NCI-H82 treated with DMSO at 0.1 percent for 48 hours (cell line): Measurements from ENCODE around the gene HCN4.

Experiments used
- DNase-seq: peaks from one replicate; lab custom pipeline; 2025; ENCODE audit not compliant: unreplicated experiment; lab: John Stamatoyannopoulos, UW

Gene HCN4

DNA sequence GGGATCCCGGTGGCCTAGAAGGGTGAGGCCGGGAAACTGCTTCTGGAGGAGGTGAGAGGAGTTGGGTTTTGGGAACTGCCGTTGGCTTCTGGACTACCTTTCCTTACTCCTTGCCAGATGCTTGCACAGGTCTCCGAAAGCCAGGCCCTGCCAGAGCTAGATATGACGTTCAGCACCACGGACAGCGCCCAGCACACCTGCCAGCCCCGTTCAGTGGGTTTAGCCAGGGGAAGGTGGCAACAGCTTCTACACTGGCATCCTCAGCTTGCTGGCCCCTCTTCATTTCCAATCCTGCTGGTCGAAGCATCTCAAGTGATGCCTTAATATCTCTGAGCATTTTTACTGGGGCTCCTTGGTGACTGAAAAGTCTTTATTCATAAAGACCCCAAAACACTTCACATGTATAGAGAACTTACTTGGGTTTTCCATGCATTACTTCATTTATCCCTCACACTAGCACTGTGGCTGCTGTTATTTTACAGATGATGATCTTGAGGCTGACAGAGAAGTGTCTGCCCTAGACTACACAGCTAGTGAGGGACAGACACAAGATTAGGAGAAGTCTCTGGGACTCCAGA lies 21.9 kb downstream of the HCN4 start:
- DNase-seq, result no peak

DNA sequence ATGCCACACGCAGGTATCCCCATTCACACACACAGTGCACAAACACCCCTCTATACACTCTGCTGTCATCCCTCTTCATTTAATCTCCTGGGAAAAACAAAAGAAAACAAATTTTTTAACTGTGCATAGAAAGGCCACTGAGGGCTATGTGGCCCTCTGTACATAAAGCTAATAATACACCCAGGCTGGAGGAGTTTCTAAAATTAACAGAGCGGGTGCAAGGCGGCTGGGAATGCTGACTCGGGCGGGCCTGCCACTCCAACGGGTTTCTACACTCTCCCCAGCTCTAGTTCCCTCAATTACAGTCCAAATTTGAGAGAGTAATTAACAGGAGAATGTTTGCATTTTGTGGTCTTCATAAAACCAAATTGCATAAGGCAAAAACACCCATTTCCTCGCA lies 23.1 kb downstream of the HCN4 start:
- no peak for DNase-seq

DNA sequence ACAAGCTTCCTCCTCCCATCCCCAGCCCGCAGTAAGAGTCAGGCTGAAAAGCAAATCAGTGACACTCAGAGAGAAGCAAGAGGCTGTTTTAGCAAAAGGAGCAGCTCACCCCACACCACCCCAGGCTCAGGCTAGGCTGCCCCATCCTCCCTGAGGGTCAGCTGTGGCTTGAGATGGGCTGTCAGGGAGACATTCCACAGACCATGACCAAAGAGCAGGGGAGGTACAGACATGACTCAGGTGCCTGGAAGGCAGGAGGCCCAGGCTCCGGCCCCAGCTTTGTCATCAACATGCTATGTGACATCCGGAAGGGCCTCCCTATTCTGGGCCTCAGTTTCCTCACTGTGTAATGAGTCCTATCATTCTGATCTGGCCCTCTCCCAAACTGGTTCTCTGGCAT lies 24.7 kb downstream of the HCN4 start:
- DNase-seq, result no peak

DNA sequence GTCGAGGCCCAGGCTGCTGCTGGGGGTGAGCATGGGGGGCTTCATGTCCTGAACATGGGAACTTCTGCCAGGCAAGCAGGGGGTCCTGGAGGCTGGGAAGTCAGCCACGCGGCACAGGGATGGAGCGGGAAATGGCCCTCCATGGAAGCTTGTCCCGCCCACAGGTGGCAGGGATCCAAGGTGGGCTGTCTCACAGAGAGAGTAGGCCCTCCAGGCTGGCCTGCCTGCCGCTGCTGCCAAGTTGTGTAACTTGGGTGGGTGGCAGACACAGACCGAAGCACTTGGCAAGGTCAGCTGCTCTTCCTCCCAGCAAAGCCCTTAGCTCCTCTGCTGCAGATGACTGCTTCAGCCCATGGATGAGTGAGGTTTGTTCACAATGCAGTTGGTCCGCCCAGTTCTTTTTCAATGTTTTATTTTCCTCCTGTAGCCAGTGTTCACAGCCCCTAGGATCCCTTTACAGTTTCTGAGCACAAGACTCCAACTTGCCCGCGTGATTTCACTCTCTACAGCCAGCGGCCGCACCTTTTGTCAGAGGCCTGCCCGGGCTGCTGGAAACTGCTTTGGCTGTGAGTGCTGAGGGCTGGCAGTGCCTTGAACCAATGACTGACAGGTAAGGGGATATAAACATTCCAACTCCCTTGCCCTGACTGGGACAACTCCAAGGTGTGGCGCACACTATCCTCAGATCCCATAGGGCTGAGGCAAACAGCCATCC lies 26.7 kb downstream of the HCN4 start:
- DNase-seq, result no peak

DNA sequence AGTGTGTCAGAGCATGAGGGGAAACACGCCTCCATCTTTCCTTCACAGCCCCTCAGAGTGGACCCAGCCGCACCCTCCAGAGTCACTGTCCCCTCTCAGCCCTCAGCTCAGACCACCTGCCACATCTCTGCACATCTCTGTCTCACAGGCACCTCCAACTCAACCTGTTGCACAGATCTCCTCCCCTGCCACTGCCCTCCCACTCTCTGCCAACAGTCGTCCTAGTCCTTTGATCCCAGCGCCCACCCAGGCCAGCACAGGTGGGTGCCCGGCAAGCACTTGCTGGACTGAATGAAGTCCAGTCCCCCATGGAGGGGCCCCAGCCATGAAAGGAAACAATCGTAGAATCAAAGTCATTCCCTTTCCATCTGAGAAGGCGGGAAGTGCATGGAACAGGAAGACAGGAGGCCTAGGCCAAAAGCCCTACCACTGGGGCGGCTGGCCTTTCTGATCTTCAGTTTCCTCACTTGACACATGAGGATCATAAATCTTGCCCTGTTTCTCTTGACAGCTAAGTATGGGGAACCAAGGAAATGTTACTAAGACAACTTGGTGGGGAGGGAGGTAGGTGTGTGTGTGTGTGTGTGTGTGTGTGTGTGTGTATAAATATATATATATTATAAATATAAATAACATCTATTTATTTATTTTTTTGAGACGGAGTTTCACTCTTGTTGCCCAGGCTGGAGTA lies 28.1 kb downstream of the HCN4 start:
- DNase-seq, result no peak

DNA sequence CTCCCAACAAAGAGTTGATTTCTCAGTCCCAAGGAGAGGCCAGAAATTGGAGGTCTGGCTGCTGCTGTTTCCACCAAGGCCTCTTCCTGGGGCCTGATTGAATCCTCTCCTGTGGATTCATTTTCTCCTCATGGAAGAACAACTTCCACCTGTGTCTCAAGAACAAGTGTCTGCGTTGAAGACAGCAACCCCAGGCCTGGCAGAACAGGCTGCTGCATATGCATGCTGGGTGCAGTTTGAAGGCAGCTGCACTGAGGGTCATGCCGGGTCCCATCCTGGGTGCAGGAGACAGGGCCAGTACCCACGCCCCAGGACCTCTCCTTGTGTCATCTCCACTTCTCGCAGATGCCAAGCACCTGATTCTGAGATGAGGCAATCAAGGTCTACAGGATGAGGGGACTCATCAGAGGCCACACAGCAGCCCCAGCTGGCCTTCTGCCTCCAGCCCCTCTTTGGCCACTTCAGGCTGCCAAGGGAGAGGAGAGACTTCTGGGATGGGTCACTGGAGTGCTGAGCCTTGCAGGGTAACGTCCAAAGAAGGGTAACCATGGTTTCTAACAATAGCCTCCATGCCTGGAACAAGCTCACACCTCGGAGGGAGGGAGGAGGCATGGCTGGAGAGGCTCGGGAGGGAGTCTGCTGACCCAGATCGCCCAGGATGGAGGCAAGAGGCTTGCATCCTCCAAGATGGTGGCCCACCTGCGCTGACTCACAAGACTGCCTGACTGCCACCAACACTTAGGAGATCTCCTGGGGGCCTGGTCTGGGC lies 30.0 kb downstream of the HCN4 start:
- no peak for DNase-seq

DNA sequence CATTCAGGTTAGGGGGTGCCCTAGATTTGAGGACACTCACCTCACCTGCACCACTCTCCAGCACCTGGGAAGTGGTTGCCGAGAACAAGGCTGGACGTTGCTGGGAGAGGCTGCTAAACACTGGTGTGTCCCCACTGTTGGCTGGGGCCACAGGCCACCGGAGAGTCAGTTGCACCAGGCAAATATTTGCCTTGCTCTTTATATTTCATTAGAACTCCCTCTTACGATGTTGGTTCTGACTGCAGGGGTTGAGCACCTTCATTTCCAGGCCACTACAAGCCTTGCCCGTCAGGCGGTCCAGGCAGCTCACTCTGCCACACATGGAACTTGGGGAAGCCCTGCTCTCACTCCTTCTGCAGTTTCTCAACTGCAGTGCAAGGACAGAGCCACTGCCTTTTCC lies 30.7 kb downstream of the HCN4 start:
- no peak for DNase-seq

DNA sequence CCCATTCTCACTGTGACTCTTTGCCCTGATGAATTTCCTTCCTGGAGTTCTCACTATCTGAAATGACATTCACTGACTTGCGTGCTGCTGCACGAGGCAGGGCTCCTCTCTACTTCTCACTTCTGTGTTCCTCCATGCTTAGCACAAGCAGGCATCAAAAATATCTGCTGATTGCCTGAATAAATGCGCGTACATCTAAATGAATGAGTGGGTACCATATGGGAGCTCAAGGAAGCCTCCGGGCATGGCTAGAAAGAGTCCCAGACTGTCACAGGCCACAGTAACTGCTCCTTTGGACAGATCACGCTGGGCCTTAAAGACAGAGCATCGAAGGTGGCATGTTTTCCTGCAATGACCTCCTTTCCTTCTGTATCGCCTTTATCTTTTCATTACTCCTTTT lies 31.6 kb downstream of the HCN4 start:
- DNase-seq, result no peak

DNA sequence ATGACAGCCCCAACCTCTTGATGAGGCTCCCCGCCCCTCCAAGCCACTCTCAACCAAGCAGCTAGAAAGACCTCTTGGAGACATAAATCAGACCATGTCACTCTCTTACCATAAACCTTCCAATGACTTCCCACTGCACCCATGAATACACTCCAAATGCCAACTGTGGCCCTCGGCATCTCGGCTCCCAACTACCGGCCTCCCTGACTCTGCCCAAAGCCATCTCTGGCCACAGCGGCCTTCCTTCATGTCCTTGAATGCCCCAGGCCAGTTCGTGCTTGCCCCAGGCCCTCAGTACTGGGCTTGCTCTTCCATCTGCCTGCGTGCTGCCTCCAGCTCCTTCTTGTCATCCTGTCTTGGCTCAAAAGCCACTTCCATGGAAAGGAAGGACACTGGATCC lies 32.0 kb downstream of the HCN4 start:
- DNase-seq, result no peak

DNA sequence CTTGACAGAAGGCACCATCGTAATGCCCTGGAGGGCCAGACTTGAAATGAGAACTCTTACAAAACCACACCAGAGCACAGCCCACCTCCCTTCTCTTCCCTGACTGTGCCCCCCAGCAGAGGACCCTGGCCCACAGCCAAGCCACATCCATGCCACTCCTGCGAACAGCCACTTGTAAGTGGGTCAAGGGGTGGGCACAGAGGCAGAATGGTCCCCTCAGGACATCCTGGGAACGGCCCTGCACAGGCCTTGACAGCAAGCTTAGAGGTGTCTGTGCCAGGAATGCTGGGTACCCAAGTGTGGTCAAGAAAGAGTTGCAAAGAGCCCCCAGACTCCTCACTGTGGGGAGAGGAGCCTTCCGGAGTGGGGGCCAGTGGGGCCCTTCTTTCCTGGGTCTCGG lies 33.3 kb downstream of the HCN4 start:
- DNase-seq, result no peak

DNA sequence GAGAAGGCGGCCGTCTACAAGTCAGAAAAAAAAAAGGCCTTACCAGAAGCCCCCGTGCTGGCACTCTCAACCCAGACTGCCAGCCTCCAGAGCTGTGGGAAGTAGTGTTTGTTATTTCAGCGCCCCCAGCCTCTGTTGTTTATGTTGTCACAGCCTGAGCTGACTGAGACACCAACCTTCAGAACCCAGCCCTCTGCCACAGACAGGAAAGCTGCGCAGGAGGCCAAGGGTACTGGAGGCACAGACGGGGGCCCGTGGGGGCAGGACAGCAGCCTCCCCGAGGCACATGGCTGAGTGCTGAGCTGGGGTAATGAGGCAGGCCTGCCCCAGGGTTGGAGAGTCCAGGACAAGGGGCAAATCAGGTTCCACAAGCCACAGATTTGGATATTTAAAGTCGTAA lies 33.7 kb downstream of the HCN4 start:
- DNase-seq, result no peak

DNA sequence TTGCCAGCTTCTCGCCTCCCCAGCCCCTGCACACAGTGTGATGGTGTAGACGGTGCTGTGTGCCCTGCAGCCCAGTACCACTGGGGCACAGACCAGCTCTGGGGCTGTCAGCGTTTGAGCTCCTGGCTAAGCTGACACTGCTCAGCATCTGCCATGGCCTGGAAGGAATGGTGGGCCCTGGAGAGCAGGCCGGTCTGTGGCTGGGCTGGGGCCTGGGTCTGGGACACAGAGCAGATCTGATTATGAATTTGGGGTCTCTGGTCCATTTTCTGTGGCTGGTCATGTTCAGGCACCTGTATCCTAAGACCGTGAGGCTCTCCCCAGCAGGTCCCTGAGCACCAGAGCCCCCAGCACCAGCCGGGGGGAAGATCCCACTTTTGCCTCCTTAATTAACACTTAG lies 34.7 kb downstream of the HCN4 start:
- DNase-seq, result no peak

DNA sequence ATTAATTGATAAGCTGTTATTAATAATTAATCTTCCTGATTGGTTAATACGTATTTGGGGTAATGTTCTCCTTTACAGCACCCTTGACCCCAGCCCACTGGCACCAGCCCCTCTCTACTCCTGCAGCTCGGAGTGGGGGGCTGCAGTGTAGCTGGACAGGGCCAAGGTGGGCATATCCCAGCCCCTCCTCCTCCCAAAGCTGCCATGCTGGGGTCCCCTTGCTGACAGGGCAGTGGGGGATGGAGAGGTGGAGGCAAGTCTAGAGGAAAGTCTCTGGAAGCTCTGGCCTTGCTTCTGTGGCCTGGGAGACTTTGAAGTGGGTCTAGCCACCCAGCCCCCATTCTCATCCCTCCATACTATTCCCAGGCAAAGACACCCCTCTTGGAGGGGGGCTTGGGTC lies 35.8 kb downstream of the HCN4 start:
- DNase-seq, result no peak

DNA sequence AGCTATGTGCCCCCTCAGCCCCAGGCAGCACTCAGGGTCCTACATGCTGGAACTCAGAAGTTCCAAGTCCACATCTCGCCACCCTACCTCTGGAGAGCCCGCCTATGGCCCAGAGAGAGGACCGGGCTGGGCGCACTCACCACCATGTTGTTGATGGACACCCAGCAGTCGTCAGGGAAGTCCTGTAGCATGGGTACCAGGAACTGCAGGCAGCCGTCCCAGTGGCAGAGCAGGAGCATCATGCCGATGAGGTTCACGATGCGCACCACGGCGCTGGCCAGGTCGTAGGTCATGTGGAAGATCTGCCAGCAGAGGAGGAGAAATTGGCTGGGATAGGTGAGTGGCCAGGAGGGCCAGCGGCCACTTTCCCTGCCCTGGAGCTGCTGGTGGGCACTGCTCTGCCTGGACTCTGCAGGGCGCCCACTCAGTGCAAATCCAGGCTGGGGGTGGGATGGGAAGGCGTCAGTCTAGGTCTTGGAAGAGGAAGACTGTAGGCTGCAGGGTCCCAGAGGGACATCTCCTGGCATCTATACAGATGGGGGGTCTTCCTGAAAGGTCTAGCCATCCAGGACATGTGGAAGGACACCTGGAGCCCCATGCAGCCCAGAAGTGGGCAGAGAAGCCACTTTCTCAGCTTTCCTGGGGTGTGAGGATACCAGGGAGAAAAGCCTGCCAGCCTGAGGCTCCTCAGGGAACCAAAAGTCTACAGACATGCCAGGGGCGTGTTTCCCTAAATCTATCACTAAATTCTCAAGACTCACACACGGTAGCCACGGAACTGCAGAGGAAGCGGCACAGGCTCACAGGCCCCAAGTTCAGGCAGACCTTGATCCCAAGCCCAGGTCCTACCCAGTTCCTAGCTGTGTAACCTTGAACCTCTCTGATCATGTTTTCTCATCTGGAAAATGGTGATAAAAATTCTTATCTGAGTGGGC lies 36.5 kb downstream of the HCN4 start:
- DNase-seq, result no peak

DNA sequence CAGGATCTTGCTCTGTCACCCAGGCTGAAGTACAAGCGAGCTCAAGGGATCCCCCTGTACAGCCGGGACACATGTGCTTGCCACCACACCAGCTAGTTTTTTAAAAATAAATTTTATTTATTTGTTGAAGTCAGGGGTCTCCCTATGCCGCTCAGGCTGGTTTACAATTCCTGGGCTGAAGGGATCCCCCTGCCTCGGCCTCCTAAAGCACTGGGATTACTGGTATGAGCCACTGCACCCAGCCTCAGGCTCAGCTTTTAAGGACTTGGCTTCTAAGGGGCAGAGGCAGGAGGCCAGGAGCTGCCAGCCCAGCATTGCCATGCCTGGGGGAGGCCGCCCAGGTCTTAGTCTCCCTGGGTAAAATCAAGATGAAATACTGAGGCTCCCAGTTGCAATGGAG lies 37.3 kb downstream of the HCN4 start:
- DNase-seq, result no peak

DNA sequence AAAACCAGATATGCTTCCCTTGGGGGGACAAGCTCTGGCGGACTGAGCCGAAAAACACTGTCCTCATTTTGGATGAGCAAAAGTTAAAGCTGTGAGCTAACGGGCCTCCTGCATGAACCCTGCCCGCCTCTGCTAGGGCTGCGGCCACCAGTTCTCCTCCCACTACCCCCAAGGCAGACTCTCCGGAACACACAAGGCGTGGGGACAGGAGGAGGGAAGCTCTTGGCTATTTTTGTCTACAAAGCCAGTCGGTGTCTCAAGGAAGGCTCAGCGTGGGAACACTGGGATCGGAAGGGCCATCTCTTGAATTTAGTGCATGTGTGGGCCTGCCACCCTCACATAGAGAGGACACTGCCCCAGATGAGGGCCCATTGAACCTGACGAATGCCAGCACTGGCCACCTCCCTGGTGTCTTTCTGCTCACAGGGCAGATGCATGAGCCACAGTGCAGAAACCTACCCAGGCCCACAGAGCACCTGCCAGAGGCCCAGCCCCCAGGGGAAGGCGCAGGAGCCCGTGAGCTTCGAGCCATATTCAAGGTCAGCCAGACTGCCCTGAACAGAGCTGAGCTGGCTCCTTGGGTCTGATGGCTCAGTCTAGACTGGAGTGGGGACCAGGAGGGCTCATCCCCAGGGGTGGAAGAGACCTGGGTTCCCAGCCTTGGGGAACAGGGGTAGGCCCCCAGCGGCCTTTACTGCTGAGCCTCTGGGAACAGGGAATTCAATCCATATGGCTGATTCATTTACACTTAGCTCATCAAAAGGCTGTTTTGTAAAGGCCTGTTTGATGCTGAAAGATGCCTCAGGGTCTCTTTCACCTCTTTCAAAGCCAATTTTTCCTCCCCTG lies 38.3 kb downstream of the HCN4 start:
- no peak for DNase-seq

DNA sequence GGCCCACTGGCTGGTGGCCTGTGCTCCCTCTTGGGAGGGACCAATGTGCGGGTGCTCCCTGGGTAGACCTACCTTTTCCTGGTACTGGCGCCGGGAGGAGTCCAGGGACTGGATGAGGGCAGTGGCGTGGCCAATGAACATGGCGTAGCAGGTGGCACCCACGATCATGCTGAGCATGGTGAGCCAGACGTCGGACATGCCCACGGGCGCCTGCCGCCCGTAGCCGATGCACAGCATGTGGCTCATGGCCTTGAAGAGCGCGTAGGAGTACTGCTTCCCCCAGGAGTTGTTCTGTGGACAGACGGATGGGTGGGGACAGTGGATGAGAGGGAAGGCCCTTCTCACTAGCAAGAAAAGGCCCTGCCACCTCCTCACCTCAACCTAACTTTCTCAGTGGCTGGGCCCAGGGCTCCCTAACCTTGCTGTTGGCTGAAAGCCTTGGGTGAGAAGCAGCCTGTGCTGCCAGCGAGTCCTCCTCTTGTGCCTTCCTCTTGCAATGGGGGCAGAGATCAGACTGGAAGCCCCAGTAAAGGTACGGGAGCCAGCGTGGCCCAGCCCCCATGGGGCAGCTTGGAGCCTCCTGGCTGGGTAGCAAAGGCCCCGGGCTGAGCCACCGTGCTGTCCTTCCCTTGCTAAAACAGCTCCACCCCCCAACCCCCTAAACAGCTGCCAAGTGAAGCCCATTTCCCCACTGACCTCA lies 39.1 kb downstream of the HCN4 start:
- DNase-seq, result no peak

DNA sequence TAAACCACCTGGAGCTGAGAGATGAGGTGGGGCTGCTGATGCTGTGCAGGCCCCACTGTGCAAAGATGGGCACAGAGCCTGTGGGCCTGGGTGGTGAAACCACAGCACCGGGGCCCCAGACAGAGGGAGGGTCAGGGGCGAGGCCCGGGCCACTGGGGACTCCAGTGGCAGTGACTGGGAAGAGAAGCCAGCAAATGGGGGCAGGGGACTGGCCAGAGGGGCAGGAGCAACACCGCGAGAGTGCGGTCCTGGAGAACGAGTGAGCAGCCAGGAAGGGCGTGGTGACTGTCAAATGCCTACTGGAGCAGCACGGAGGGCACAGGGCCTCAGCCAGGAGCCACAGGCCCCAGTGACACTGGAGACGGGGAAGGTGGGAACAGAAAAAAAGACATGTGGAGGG lies 39.8 kb downstream of the HCN4 start:
- no peak for DNase-seq

DNA sequence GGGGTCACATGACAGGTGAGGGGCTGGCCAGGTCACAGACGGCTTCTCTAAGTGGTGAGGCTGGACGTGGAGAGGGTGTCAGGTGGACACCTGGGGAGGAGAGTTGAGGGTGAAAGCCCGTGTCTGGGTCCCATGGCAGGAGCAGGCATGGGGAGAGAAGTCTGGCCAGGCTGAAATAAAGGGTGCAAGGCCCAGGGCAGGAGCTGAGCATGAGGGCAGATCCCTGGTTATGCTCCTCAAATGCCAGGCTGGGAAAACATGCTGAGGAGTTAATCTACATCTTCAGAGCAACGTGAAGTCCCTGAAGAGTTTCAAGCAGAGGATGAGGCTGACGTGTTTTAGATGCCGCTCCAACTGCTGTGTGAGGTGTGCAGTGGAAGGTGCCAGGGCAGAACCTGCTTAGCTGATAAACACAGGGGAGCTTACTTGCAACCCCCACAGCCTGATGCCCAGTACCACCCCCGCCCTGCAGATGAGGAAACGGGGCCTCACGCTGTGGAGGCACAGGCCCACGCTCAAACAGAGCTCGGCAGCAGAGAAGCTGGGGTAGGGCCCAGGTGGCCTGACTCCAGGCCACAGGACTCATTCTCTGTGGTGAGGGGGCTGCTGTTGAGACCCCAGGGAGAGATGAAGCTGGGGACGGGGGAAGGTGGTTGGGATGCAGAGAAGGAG lies 40.5 kb downstream of the HCN4 start:
- no peak for DNase-seq
